Cerebellar nuclear complex (tissue), 1 donor: ENCODE results near the gene MT1HL1.
A peak's percentile ranks its signal among the peaks of the same experiment; 100 is the strongest.

Experiments used
- DNase-seq, 2 experiments: peaks; one replicate each; lab custom pipeline; 2025; lab: John Stamatoyannopoulos, UW

Gene MT1HL1

DNA sequence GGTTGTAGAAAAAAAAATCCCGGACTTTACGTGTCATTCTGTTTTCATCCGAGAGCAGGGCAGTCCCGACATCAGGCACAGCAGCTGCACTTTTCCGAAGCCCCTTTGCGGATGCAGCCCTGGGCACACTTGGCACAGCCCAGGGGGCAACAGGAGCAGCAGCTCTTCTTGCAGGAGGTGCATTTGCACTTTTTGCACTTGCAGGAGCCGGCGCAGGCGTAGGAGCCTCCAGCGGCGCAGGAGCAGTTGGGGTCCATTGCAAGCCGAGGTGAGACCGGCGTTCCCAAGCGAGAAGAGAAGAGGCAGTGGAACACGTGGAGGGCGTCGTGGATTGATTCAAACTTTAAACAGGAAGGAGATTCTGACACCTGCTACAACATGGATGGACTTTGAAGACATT, at the start of gene MT1HL1:
MT1HL1 (minus strand) TSS at position 326 of the 400 bp plus-strand sequence; CDS start at position 257, 69 bp downstream.
- no peak for DNase-seq

DNA sequence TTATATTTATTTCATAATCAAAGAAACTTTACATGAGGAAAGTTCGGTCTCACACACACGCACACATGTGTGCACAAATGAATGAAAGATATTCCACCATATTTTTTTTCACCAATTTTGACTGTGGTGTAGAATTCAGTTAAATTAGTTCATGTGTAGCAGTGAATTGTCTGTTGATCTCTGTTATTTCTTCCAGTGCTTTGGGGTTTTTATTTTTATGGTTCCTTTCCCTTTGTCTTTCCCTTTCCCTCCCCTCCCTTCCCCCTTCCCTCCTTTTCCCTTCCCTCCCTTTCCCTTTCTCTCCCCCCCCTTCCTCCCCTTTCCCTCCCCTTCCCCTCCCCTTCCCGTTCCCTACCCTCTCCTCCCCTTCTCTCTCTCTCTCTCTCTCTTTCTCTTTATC, 46.7 kb upstream of the MT1HL1 start:
- DNase-seq: no peak

DNA sequence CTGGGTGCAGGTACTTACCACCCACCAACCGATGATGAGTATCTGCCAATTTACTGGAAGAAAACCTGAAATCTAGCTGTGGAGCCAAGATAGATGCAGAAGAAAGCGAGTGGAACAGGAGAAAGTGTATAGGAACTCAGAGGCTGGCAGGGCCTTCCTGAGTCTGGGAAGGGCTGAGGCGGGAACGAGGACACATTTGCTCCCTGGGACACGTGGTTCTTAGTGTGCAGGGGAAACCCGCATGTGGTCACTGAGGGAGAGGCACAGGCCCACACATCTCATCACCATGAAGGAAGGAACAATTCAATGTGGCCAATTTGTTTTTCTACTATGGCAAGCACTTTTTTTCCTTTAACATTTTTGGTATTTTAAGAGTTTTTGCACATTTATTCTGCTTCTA, 45.9 kb upstream of the MT1HL1 start:
- no peak for DNase-seq

DNA sequence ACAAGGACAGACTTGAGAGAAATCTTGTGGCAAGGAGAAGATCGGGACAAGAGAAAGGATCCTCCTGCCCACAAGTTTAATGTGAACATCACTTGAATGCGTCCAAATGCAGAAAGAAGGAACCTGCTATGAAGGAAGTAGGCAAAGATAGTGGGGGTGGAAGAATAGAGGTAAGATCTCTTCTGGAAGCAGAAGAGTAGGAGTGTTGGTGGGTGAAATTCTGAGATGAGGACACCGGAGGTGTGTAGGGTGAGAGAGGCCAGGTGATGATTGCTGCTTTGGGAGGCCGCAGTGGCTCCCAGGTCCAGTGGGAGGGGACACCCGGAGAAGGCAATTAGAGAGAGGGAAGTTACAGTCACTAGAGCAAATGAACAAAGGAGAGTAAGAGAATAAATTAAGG, 44.6 kb upstream of the MT1HL1 start:
- DNase-seq: no peak

DNA sequence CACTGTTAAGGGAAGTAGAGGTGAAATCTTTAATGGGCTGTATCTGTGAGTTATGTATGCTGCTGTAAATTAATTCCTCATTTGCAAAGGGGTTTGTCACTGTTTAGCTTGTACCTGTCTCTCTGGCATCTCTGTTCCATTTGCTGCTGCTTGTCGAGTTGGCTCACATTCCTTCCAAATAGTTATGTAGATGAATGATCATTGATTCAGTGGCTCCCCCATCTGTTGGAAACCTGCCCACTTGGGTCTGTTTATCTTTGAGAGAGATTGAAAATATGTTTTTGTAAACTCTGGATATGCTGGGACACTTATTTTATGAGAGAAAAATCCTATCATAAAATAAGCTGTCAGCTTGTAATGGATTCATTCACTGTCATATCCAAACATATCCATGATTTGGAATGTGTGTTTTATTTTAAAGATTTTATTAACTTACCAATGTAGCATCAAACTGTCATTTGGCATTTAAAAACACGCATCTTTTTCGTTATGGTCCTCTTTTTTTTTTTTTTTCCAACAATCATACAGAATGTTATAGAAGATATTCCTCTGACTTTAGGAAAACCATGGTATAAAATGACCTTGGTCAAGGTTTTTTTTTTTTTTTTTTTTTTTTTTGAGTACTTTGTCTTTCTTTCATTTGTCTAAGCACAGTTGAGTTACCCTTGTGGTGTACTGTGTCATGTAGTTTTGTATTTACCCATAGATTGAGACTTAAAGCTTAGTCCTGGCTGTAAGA, 41.2 kb upstream of the MT1HL1 start:
- DNase-seq: no peak

DNA sequence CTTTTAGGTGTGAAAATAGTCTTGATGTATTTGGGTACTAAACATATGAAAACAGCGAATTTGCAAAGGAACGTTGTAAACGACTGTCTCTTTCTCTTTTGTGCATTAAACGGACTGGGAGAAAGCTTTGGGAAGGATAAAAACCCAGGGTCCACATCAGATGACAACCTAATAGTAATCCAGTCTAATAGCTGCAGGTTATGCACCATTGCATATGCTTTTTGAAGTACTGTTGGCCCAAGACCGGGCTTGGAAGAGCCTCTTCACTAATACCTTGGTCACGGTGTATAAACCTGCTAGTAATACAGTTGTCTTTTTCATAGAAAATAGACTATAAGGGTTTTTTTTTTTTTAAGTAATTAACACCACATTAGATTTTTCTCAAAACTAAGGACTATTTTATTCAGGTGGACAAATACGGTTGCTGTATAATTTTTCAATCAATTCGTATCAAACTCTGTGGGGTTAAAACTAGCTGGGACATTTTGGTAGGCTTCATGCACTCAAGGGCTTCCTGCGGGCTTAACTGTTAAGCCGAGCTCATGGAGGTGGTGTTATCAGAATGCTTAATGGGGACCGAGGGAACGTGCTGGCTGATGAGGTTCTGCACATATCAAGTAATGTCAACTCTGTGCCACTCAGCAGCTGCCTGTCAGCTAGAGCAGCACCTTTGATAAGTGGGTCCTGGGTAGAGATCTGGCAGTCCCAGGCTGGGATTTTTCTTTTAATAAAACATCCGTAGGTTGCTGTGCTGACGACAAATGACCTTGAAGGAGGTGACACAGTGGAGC, 39.8 kb upstream of the MT1HL1 start:
- no peak for DNase-seq

DNA sequence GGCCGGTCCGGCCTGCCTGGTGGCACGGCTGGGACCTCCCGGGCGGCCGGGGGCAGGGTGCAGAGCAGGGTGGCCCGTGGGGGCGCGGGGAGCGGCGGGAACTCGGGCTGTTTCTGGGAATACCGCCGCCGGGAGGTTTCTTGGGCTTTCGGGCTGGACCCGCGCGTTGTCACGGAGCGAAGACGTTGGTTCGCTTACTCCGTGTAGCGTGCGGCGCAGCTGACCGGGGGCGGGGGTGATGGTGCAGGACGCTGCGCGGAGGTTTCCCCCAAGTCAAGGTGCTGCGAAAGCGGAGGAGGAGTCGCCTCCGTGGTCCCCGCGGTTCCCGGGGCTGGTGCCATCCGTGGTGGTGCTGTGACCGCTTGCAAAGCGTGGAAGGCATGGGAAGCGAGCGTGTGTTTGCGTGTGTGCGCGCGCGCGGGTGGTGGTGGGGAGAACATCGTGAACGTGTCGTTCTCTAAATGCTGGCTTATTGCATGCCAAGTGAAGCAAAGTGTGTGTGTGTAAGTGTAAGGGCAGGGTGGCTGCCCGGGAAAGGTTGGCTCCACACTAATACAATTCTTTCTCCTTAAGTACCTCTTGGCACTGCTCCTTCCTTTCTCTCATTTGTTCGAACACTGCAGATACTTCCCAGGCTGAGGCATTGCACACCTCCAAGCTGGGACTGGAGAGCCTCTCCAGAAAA, 38.8 kb upstream of the MT1HL1 start:
- peak in 1 of 2 experiments; percentile 43 for DNase-seq

DNA sequence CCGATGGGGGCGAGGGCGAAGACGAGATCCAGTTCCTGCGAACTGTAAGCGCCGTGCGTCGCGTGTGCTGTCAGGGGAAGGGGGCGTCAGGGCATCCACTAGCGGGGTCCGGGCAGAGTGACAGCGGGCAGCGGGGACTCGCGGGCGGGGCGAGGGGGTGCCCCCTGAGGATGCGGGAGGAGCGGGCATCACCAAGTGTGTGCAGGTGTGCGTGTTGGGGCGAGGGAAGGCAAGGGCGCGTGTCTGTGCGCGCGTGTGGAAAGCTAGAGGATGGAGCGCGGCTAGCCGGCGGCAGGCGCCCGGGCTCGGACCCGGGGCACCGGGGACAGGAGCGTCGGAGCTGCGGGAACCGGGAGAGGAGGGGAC, 38.3 kb upstream of the MT1HL1 start:
- no peak for DNase-seq

DNA sequence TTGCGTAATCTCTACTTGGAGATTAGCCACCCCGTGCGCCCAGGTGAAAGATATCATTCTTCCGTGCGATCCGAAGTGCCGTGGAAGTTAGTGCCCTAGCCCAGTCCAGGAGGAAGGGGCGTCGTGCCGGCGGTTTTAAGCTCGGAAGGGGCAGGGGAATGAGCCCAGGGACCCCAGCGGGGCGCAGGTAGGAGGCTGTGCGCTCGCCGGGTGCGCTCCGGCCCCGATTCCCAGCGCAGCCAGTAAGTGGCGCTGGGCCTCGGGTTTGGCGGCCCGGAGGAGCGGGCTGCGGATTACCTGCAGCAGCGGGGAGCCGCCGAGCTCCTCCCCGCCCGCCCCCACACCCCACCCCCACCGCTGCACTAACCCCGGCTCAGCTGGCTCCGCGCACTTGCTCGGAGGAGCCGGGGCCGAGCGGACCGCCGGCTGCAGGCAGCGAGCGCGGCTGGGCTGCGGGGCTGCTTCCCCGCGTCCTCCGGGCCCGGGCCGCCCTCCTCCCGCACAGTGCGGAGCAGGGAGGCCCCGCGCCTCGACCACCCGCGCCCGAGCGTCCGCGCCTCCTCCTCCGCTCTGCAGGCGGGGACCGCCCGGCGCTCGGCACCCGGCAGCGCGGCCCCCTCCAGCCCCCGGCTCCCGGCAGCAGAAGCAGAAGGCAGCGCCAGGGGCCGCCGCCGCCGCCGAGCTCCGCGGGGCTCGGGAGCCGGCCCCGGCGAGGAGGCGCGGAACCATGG, 37.7 kb upstream of the MT1HL1 start, which contains the start of gene RYR2:
RYR2 (plus strand) TSS at position 390 of the 731 bp plus-strand sequence; CDS start at position 728, 338 bp downstream.
- peak in 1 of 2 experiments; percentile 5 for DNase-seq

DNA sequence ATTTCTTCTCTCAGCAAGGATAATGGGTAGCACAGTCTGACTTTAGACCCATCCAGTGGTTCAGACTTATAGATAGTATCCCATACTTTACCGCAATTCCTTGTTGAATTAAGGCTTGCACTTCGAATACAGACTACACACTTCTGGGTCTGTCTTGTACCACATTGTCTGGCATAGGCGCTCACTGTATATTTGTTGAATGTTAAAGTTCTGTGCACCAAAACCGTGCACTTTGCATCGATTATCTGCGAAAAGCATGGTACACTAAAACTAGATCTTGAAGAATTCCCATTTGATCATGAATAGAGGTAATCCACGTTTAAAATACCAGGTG, 37.2 kb upstream of the MT1HL1 start:
- no peak for DNase-seq

DNA sequence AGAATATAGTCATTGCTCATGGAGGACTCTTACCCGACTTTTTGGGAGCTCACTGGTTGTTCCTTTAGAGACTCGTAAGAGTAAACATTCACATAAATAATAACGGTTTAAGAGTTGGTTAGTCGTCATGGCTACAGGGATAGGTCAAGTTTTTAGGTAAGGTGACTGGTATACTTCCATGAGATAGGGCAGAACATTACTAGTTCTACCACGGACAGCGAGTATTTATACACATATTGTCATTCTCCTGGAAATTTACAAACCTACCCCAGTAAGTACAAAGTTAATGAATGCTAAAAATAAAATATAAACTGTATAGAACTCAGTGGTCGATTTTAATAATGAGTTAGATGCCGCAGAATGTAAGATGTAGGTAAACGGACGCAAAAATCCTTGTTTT, 36.6 kb upstream of the MT1HL1 start:
- no peak for DNase-seq

DNA sequence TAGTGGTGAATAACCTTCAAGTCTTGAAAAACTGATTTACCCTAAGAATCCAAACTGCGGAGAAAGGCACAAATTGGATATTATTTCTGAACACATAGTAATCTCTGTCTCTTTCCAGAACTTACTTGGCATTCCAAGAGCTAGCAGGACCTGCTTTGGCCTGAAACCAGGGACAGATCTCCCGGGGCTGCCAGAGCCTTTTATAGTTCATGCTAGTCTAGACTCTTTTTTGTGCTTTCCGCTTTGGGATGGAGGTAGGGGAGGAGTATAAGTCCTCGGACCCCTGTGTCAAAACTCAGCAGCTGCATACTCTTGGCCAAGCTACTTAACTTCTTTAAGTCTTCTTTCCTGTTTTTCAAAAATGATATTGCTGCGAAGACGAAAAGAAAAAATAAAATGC, 34.0 kb upstream of the MT1HL1 start:
- no peak for DNase-seq

DNA sequence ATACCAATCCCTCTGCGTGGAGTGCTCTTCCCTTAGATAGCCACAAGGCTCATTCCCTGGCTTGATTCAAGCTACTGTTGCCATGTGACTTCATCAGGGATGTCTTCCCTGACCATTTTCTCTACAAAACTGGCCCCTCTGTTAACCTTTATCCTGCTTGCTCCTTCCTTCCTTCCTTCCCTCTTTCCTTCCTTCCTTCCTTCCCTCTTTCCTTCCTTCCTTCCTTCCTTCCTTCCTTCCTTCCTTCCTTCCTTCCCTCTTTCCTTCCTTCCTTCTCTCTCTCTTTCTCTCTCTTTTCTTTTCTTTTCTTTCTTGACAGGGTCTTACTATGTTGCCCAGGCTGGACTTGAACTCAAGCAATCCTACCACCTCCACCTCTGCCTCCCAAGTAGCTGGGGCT, 31.5 kb upstream of the MT1HL1 start:
- DNase-seq: no peak

DNA sequence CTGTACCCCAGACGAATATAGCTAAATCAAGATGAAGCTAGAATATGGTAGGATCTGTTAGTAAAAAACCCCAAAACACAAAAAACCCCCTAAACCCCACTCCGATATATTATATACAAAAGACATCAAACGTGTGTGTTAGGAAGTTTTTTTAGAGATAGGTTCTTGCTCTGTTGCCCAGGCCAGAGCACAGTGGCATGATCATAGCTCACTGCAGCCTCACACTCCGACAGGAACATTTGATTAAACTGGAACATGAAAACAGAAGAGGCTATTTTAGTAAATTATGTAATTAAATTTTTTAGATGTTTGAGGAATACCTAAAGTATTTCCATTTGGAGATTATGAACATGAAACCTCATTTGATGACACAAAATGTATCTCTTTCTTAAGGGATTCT, 29.6 kb upstream of the MT1HL1 start:
- DNase-seq: no peak

DNA sequence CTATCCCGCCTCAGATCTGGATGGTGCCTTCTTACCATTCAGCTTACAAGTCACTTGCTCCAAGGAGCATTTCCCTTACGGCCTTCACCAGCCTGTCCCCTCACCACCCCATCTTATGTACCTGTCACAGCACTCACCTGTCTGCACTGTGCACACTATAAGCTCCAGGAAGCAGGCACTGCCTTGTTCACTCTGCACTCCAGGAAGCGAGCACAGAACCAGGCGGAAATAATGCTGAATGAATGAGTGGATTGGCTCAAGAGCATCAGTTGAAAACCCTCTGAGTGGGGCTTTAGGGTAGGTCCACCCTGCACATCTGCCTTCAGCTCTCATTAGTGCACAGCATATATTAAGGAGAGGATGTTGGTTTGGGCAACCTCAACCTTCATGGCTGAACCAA, 28.8 kb upstream of the MT1HL1 start:
- no peak for DNase-seq

DNA sequence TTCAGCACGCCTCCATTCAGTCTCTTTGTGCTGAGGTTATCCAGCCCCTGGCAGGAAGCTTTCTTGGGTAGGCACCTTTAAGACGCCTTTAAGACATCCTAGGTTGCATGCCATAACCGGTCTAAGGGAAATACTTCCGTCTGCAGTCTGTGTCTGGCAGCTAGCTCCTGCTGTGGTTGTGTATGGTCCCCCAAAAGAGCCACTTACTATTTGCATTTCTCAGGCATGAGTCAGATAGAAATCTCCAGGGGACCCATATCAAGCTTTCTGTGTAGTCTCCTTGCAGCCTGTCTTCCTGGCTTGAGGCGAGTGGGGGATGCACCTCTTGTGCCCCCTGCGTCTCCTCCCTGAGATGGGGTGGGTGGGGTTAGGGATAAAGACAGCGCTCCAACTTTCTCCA, 27.8 kb upstream of the MT1HL1 start:
- no peak for DNase-seq

DNA sequence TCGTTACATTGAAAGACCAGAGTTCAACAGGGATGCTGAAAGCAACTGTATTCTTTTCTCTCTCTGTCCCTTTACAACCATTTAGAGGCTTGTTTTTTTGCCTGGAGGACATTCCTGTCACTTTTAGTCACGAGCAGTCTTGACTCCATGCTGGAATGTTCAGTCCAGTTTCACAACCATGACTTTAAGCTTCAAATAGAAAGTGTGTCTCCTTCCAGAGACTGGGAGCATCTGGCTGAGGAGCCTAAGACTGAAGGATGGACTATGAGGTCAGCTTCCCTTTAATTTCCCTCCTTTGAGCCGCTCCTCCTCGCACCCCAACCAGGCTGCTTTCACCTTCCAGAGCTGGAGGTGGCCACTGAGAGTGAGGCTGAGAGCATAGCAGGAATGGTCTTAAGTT, 27.2 kb upstream of the MT1HL1 start:
- no peak for DNase-seq

DNA sequence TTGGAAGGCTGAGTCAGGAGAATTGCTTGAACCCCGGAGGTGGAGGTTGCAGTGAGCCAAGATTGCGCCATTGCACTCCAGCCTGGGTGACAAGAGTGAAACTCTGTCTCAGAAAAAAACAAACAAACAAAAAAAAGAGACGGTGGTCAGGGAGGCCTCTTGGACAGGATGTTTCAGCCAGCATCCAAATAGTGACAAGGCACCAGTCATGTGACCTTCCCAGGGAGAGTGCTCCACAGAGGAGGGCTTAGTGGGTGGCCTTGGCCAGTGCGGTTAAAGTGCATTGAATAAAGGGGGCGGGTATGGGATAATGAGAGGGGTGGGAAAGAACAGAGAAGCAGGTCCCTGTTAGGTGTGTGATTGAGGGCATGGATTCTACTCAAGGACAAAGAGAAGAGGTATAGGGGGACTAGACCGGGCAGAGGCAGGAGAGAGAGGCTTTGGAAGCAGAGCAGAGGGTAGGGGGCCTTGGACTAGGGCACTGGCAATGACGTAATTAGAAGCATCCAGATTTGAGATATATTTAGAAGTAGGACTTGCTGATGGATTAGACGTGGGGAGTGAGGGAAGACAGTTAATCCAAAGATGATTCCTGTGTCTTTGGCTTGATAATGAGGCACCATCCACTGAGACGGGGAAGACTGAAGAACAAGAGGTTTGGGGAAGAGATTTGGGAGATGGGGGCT, 25.8 kb upstream of the MT1HL1 start:
- DNase-seq: no peak

DNA sequence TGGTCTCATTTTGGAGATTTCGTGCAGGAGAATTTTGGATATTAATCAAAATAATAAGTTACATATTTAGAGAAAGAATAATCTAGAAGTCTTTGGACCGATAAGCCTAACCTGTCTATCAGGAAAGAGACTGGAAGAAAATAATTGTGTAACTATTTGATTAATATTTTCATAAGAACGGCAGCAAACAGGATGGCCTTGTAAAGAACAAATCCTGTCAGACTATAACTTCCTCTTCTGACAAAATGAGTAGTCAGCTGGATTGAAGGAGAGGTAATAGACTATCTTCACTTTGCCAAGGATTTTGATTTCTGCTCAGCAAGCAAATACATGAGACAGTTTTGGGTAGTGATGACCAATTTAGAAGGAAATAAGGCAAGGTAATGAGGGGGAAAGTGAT, 25.0 kb upstream of the MT1HL1 start:
- DNase-seq: no peak

DNA sequence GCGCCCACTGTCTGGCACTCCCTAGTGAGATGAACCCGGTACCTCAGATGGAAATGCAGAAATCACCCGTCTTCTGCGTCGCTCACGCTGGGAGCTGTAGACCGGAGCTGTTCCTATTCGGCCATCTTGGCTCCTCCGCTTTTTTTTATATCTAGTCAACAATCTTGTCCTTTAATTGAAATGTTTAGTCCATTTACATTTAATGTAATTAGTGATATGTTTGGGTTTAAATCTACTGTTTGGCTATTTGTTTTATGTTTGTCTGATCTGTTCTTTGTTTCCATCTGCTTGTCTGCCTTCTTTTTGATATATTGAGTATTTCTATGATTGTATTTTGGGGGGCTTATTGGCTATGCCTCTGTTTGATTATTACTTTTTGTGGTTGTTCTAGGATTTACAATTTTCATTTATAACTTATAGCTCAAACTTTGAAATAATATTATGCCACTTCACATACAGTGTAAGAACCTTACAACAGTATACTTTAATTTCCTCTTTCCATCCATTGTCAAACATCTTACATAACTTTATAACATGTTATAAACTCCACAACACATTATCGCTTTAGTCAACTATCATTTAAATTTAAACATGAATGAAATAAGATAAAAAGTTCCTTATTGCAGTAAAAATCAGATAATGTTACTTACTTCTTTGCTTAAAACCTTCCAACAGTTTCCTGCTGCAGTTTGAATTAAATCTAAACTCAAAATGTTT, 21.3 kb upstream of the MT1HL1 start:
- no peak for DNase-seq

DNA sequence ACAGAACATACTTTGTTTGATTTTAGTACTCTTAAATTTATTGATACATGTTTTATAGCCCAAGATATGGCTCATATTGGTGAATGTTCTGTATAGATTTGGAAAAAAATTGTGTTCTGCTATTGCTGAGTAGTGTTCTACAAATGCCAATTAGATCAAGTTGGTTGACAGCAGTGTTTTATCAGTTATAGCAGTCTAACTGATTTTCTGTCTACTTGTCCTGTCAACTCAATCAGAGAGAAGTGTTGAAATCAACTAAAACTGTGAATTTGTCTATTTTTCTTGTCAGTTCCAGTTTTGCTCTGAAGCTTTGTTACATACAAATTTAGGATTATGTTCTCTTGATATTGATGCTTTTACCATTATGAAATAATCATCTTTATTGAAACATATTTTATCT, 14.7 kb upstream of the MT1HL1 start:
- DNase-seq: no peak
